ENCODE results near the gene BARHL1.

- TF ChIP-seq PRDM10 (CRISPR knock-in tag; IDR thresholded peaks at IDR 0.05; ENCODE audit: low read depth), result no peak
- no peak for TF ChIP-seq MYC (CRISPR knock-in tag; IDR thresholded peaks at IDR 0.05; ENCODE audit: borderline replicate concordance)
- no peak for TF ChIP-seq TBP (CRISPR knock-in tag; IDR thresholded peaks at IDR 0.05)
- no peak for TF ChIP-seq ESRRA (CRISPR knock-in tag; IDR thresholded peaks at IDR 0.05; ENCODE audit: low read depth)
- TF ChIP-seq FIP1L1 (IDR thresholded peaks at IDR 0.05; ENCODE audit: borderline replicate concordance, insufficient read depth, low read depth, low read length), result no peak
- no peak for TF ChIP-seq STAT6 (CRISPR knock-in tag; IDR thresholded peaks at IDR 0.05; ENCODE audit: borderline replicate concordance)
- TF ChIP-seq ZNF331 (CRISPR knock-in tag; IDR thresholded peaks at IDR 0.05), result no peak
- no peak for TF ChIP-seq SIN3A (IDR thresholded peaks at IDR 0.05; ENCODE audit: borderline replicate concordance, low read depth, low read length)
- no peak for TF ChIP-seq HMG20B (CRISPR knock-in tag; conservative IDR thresholded peaks at IDR 0.05)
- no peak for TF ChIP-seq POLR2AphosphoS5 (IDR thresholded peaks at IDR 0.05; ENCODE audit: low read depth, low read length)
- no peak for TF ChIP-seq ZNF225 (CRISPR knock-in tag; IDR thresholded peaks at IDR 0.05)
- no peak for TF ChIP-seq CTCF (CRISPR knock-in tag; IDR thresholded peaks at IDR 0.05)
Observed at GRCh38 chr9:132582276-132582785, at the start of gene BARHL1.

Data from HepG2 (cell line).